ENCODE data around the gene CEBPE.

CEBPE gene

DNA sequence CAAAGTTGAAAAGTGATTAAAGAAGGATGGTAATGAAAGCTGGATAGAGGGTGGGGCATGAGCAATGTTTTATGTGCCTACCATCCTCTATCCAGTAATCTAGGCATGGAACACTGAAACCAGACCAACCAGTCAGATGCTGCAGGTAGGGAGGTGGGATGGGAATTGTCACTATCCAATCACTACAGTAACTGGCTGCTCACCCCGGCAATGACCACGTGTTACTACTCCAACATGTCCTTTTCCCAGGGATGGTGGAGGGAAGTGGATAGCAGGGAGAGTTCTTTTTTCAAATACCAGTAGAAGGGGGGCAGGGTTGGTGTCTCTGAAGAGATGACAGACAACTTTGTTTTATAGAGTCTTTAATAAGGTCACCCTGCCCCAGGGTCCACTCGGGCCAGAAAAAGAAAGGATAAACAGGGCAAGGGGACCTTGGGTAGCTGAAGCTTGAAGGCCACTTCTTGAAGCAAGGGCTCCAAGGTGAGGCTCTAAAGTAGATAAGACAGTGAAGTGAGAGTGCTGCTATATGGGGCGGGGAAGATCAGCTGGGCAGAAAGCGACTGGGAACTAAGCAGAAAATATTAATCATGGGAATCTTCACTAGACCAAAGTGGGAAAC lies 47.0 kb downstream of the CEBPE start:
- TF ChIP-seq, protein P1, sequence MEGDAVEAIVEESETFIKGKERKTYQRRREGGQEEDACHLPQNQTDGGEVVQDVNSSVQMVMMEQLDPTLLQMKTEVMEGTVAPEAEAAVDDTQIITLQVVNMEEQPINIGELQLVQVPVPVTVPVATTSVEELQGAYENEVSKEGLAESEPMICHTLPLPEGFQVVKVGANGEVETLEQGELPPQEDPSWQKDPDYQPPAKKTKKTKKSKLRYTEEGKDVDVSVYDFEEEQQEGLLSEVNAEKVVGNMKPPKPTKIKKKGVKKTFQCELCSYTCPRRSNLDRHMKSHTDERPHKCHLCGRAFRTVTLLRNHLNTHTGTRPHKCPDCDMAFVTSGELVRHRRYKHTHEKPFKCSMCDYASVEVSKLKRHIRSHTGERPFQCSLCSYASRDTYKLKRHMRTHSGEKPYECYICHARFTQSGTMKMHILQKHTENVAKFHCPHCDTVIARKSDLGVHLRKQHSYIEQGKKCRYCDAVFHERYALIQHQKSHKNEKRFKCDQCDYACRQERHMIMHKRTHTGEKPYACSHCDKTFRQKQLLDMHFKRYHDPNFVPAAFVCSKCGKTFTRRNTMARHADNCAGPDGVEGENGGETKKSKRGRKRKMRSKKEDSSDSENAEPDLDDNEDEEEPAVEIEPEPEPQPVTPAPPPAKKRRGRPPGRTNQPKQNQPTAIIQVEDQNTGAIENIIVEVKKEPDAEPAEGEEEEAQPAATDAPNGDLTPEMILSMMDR (IDR thresholded peaks at IDR 0.05; ENCODE audit: poor library complexity, severe bottlenecking), result no peak
- Histone ChIP-seq H3K27me3 (ENCODE audit: insufficient read depth, poor library complexity, severe bottlenecking) (no peaks in the 10 kb centered on the region), H3K4me1 (ENCODE audit: insufficient read depth, poor library complexity, severe bottlenecking) (peaks cover 20% of the 10 kb centered on the region), H3K9me3 (ENCODE audit: severe bottlenecking) (no peaks in the 10 kb centered on the region), H3K27ac (ENCODE audit: poor library complexity, severe bottlenecking) (peak overlapping the region; percentile 64), H3K4me3 (ENCODE audit: severe bottlenecking) (peak overlapping the region; percentile 48), H3K36me3 (ENCODE audit: low read depth) (peaks cover 82% of the 10 kb centered on the region)
- ATAC-seq (ENCODE audit: low read depth) (peak; percentile 48), DNase-seq (ENCODE audit: low spot score) (peak; percentile 62)

GRCh38 chr14:23071244-23071920 lies 47.7 kb downstream of the CEBPE start:
- Histone ChIP-seq H3K27ac (ENCODE audit: poor library complexity, severe bottlenecking) (peak overlapping the region; percentile 64), H3K9me3 (ENCODE audit: severe bottlenecking) (no peaks in the 10 kb centered on the region), H3K27me3 (ENCODE audit: insufficient read depth, poor library complexity, severe bottlenecking) (no peaks in the 10 kb centered on the region), H3K4me1 (ENCODE audit: insufficient read depth, poor library complexity, severe bottlenecking) (peaks cover 17% of the 10 kb centered on the region), H3K36me3 (ENCODE audit: low read depth) (peaks cover 82% of the 10 kb centered on the region), H3K4me3 (ENCODE audit: severe bottlenecking) (peak overlapping the region; percentile 48)
- ATAC-seq (ENCODE audit: low read depth) (peak; percentile 94), DNase-seq (ENCODE audit: low spot score) (peak; percentile 90)
- TF ChIP-seq, protein P1 (IDR thresholded peaks at IDR 0.05; ENCODE audit: poor library complexity, severe bottlenecking), result no peak

- Histone ChIP-seq H3K36me3 (ENCODE audit: low read depth) (peaks cover 82% of the 10 kb centered on the region), H3K27me3 (ENCODE audit: insufficient read depth, poor library complexity, severe bottlenecking) (no peaks in the 10 kb centered on the region), H3K9me3 (ENCODE audit: severe bottlenecking) (no peaks in the 10 kb centered on the region), H3K27ac (ENCODE audit: poor library complexity, severe bottlenecking) (peak overlapping the region; percentile 64), H3K4me1 (ENCODE audit: insufficient read depth, poor library complexity, severe bottlenecking) (peaks cover 8% of the 10 kb centered on the region), H3K4me3 (ENCODE audit: severe bottlenecking) (peak overlapping the region; percentile 48)
- DNase-seq (ENCODE audit: low spot score), result no peak
- no peak for ATAC-seq (ENCODE audit: low read depth)
- TF ChIP-seq, protein P1 (IDR thresholded peaks at IDR 0.05; ENCODE audit: poor library complexity, severe bottlenecking), result no peak
Observed at GRCh38 chr14:23070262-23071129, 48.6 kb downstream of the CEBPE start.

DNA sequence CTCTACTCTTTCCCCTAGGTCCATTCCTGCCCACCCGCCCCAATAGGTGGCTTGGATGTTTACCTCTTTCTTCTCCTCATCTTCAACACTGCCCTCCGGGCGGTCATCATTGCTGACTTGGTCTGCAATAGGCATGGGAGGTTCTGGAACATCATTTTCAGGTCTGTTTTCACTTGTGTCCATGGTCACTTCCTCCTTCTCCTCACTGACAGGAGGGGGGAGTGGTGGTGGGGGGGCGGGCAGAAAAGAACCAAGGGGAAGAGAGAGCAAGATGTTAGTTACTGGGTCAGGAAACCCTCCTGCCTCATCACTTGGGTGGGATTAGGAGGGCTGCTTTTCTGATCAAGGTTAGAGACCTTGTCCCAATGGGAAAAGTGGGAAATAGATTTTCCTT lies 49.6 kb downstream of the CEBPE start:
- H3K4me3 ChIP-seq (ENCODE audit: severe bottlenecking), result no peak overlapping the region
- H3K27me3 ChIP-seq (ENCODE audit: insufficient read depth, poor library complexity, severe bottlenecking), result no peaks in the 10 kb centered on the region
- H3K27ac ChIP-seq (ENCODE audit: poor library complexity, severe bottlenecking), result peak overlapping the region; percentile 64
- TF ChIP-seq, protein P1 (IDR thresholded peaks at IDR 0.05; ENCODE audit: poor library complexity, severe bottlenecking), result no peak
- DNase-seq (ENCODE audit: low spot score), result peak; percentile 51
- no peaks in the 10 kb centered on the region for H3K9me3 ChIP-seq (ENCODE audit: severe bottlenecking)
- no peak for ATAC-seq (ENCODE audit: low read depth)
- H3K4me1 ChIP-seq (ENCODE audit: insufficient read depth, poor library complexity, severe bottlenecking), result peaks cover 8% of the 10 kb centered on the region
- H3K36me3 ChIP-seq (ENCODE audit: low read depth), result peaks cover 82% of the 10 kb centered on the region
